GM18861 (cell line): Measurements from ENCODE around the gene CCR5AS.

Experiments
- ATAC-seq: cut with Tn5 transposase; IDR thresholded peaks from one replicate; pipeline ENCODE4 v1.9.1; 2021; ENCODE audit not compliant: unreplicated experiment

CCR5AS gene

GRCh38 chr3:46321461-46322104 lies 85.3 kb downstream of the CCR5AS start:
- ATAC-seq = no peak

GRCh38 chr3:46318207-46318927 lies 88.5 kb downstream of the CCR5AS start:
- no peak for ATAC-seq

- no peak for ATAC-seq
These were observed 90.7 kb downstream of the CCR5AS start for GRCh38 chr3:46316206-46316605.

GRCh38 chr3:46314517-46314916 lies 92.3 kb downstream of the CCR5AS start:
- ATAC-seq = no peak
